Measurements from ENCODE around the gene LOXL1. TPM values are rescaled to one million over a fixed set of nuclear protein-coding genes. Genes with fewer than 3 reads are reported as not detected.

Gene LOXL1
- total RNA-seq (2014; rRNA removed; shearing (Covaris generic)), result 77.4 and 117 TPM in 2 replicates

DNA sequence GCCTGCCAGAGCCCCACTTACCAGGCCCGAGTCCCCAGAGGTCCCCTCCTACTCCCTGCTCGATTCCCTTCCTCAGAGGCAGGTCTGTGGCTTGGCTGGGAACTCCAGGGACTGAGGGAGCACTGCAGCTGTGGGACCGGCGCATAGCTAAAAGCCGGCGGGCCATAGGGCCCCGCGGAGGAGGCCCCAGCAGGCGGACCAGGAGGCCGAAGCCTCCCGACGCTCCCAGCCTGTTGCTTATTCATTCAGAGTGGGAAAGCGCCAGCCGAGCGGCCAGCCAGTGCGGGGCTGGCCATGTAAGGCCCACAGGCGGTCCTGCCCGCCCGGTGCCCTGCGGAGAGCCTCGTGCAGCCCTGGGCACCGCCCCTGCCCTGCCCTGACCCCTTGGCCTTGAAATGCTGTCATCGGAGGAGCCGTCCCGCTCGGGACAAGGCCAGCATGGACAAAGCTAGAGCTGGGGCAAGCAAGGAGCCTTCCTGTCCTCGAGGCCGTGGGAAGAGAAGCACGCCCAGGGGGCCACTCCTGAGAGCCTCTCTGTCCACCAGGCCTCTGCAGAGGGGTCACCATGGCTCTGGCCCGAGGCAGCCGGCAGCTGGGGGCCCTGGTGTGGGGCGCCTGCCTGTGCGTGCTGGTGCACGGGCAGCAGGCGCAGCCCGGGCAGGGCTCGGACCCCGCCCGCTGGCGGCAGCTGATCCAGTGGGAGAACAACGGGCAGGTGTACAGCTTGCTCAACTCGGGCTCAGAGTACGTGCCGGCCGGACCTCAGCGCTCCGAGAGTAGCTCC is at the start of gene LOXL1:
Gene LOXL1 (plus strand): TSS at position 244 of the 784 bp plus-strand sequence. CDS start 322 bp downstream, at position 566.
- peak; percentile 33 for DNase-seq (ENCODE audit: low spot score)
- in situ Hi-C loops (cut with HindIII; ENCODE audit: low sequenced_read_pairs), result no loop called here

DNA sequence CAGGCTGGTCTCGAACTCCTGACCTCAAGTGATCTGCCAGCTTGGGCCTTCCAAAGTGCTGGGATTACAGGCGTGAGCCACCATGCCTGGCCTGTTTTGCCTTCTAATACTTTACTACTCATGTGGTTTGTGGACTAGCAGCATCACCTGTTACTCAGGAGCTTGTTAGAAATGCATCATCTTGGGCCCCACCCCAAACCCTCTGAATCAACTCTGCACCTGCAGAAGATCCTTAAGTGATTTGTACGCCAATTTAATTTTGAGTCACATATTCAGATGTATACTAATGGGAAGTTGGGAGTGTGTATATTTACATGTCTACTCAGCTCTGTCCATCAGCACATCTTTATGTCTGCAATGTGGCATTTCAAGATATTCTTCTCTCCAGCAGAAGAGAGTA is 46.8 kb upstream of the LOXL1 start:
- in situ Hi-C loops (cut with HindIII; ENCODE audit: low sequenced_read_pairs), result no loop called here

GRCh38 chr15:73881579-73882320 is 44.5 kb upstream of the LOXL1 start:
- DNase-seq (ENCODE audit: low spot score), result no peak
- in situ Hi-C loops (cut with HindIII; ENCODE audit: low sequenced_read_pairs), result no loop called here

More for the DNA sequence above, 46.8 kb upstream of the LOXL1 start:
- no peak for DNase-seq (ENCODE audit: low spot score)

GRCh38 chr15:73882761-73883419 is 43.4 kb upstream of the LOXL1 start:
- DNase-seq (ENCODE audit: low spot score), result no peak

GRCh38 chr15:73884159-73884558 is 42.1 kb upstream of the LOXL1 start:
- in situ Hi-C loops (cut with HindIII; ENCODE audit: low sequenced_read_pairs), result no loop called here
- DNase-seq (ENCODE audit: low spot score), result no peak

More at GRCh38 chr15:73882761-73883419, 43.4 kb upstream of the LOXL1 start:
- in situ Hi-C loops (cut with HindIII; ENCODE audit: low sequenced_read_pairs), result no loop called here

DNA sequence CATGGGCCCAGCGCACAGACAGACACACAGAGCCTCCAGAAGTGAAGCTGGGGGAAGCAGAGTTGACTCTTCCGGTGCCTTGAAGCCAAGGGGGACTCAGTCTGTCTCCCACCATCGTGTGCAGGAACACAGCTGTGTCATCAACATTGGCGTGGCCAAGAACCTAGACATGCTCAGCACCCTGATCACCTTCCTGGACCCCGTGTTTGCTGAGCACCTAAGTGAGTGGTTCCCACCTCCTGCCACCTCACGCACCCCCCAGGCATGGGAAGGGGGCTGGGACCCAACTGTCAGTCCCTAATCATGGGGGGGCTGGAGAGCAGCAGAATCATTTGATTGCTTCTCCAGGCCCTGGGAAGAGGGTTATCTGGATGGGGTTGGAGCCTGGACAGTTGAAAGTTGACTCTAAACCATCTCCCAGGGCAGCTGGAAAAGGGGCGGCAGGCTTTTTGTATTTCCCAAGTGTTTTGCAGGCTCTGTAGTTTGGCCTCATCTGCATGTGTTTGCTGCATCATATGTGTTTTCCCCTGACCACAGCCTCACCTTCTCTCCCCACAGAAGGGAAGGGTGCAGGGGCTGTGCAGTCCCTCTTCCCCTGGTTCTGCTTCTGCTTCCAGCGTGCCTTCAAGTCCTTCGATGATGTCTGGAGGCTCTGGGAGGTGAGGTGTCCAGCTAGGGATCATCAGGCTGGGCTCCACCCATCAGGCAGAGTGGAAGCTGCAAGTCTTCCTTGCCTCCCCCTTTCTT is 40.1 kb upstream of the LOXL1 start:
- in situ Hi-C loops (cut with HindIII; ENCODE audit: low sequenced_read_pairs), result no loop called here
- DNase-seq (ENCODE audit: low spot score), result no peak

GRCh38 chr15:73886717-73887345 is 39.4 kb upstream of the LOXL1 start:
- in situ Hi-C loops (cut with HindIII; ENCODE audit: low sequenced_read_pairs), result no loop called here

DNA sequence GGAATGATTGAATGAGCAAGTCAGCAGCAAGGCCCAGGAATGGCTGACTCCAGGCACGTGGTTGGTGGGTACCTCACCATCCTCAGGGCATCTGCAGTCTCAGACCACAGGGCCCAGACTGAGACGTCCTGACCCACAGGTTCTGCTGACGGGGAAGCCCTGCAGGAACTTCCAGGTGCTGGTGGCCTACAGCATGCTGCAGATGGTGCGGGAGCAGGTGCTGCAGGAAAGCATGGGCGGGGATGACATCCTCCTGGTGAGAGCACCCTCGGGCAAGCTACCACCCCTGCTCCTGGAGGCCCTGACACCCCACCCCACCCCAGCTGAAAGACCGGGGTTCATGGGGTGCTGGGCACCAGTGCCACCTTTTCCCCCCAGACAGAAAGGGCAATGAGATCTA is 38.8 kb upstream of the LOXL1 start:
- in situ Hi-C loops (cut with HindIII; ENCODE audit: low sequenced_read_pairs), result no loop called here
- DNase-seq (ENCODE audit: low spot score), result no peak

More at GRCh38 chr15:73886717-73887345, 39.4 kb upstream of the LOXL1 start:
- DNase-seq (ENCODE audit: low spot score), result no peak

GRCh38 chr15:73888224-73889041 is 37.8 kb upstream of the LOXL1 start:
- no peak for DNase-seq (ENCODE audit: low spot score)
- in situ Hi-C loops (cut with HindIII; ENCODE audit: low sequenced_read_pairs), result no loop called here

DNA sequence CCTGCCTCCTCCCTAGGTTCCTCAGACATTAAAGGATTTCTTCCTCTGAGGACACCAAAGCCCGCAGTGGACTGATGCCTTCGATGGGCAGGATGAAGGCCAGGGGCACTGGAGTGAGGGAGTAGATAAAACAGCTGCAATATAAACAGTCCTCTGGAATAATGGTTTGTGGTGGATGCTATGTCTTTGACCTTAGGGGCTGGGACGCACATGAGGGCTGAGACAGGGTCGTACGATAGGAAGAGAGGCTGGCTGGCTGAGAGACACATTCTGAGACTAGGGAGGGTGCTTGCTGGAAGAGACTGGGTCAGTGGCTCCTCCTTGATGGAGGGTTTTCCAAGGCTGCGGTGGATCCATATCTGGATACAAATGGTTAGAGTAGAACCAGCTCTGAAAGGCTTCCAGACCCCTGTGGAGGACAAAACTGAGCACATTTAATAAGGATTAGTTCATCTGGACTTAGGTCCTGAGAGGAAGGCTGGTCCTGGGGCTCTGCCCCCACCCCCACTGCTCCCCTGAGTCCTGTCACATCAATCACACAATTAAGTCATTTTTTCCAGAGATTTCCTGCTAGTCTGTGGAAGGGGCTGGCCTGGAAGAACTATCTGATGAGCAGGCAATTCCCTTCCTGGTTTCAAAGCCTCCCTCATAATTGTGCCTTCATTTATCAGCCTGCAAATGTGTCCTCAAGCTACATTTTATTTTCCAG is 37.1 kb upstream of the LOXL1 start:
- no peak for DNase-seq (ENCODE audit: low spot score)

DNA sequence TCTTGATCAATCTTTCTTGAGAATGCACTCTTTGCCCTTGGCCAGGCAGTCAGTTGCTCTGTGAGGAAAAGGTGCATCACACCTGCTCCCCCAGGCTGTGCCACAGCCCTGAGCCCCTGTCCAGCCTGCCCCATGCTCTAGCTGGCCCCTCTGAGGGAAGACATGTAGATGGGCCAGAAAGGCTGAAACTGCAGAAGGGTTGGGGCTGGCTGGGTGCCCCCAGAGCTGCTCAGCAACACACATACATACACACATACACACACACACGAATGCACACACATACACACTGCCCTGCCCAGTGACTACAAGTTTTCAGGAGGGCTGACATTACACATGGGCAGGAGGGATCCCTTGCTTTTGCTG is 36.5 kb upstream of the LOXL1 start:
- in situ Hi-C loops (cut with HindIII; ENCODE audit: low sequenced_read_pairs), result no loop called here
- no peak for DNase-seq (ENCODE audit: low spot score)

More for the DNA sequence above, 37.1 kb upstream of the LOXL1 start:
- in situ Hi-C loops (cut with HindIII; ENCODE audit: low sequenced_read_pairs), result no loop called here

DNA sequence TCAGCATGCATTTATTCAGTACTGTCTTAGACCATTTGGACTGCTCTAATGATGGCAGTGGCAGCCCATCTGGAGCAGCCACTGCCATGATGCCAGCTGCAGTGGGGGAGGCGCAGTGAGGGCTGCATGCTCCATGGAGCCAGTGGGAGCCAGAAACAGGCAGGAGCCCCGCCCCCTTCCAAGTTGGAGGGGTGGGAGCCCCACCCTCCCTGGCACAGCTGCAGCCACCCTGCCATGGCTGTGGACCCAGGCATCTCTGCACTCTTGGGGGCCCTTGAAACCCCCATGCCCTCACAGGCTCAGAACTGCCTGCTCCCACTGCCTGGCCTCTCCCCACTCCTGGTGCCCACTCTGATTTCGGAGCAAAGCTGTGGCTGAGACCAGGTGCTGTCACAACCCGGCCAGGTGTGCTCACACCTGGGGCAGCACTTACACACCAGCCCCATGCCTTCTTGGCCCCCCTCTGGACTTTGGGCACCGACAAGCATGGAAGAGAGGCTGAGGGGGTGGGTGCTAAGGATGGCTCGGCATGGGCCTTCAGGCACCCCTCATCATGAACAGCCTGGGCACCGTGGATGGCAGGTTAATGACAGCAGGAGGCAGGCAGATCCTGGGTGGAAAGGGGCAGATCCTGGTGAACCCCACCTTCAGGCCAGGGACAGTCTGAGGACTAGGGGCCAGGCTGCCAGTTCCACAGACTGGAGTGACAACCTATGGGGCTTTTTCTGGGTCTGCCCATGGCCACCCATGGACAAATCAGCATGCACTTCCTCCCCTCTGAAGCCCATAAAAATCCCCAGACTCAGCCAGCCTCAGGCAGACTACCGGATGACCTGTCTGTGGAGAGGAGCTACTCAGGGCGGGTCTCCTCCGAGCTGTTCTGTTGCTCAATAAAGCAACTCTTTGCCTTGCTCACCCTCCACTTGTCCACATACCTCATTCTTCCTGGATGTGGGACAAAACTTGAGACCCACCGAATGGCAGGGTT is 34.6 kb upstream of the LOXL1 start:
- DNase-seq (ENCODE audit: low spot score), result no peak
- in situ Hi-C loops (cut with HindIII; ENCODE audit: low sequenced_read_pairs), result no loop called here

DNA sequence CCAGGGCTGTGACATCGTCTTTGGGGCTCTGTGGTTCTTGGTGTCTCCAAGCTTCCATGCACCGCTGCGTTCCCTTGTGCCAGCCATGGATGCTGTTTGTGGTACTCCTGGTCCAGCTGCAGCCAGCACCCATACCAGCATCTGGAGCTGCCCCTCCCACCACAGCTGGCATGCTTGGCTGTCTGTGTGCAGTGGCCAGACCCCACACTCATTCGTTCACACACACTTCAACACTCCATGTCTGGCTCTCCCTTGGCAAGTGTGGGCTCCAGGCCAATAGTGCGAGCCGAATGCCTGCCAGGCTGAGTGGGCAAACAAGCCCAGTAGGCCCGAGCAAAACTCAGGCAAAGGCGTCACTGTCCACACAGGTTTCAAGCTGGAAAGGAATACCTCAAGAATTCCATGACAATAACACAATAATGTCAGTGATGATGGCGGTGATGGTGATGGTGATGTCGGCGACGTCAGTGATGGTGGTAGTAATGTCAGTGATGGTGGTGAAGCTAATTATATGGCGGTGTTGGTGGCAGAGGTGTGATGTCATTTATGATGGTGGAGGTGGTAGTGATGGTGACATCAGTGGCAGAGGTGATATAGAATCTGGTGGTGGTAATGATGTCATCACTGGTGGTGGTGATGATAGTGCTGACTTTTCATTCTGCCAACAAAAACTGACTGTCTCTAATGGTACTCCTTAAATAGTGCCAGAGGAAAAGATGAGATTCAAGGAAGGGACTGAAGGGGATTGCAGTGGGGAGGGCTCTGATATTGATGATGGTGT is 33.6 kb upstream of the LOXL1 start:
- in situ Hi-C loops (cut with HindIII; ENCODE audit: low sequenced_read_pairs), result no loop called here
- no peak for DNase-seq (ENCODE audit: low spot score)

DNA sequence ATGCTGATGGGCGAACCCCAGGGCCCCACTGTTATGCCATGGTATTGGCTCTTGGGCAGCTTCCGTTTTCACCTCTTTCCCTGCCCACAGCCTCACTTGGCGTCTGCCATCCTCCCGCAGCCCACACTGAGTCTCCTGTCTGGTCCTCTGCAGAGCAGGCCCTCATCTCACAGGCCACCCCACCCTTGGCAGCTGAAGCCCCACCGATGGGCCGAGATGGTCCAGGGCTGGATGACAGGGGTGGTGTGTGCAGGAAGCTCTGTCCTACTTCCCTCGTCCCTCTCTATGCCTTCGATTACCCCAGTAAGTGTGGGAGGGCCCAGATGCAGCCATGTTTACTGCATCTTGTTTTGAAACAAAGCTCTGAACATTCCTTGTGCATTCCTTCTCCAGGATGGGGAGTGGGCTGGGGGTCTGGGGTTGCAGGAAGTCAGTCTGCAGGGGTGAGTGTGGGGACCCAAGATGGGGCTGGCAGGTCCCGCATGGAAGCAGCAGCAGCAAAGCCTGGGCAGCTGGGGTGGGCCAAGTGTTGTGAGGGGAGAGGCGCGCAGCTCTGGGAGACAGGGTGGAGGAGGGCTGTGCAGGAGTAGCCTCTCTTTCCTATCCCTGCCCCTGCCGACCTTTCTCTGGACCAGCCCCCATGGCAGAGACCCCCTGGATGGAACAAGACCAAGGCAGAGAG is 32.0 kb upstream of the LOXL1 start:
- no peak for DNase-seq (ENCODE audit: low spot score)
- in situ Hi-C loops (cut with HindIII; ENCODE audit: low sequenced_read_pairs), result no loop called here
